ENCODE measurements around the gene EARS2. TPM values are rescaled to one million over a fixed set of nuclear protein-coding genes. Genes with fewer than 3 reads are reported as not detected.

The EARS2 gene
- polyA plus RNA-seq, 1 donor (not counting 4 experiments of a cell fraction or from before 2014, with no cell fraction given), result 32.7 TPM

GRCh38 chr16:23537390-23537789 is 19.8 kb downstream of the EARS2 start:
- no peaks in the 10 kb centered on the region for H3K79me2 ChIP-seq (ENCODE audit: control insufficient read depth, insufficient read depth, low read length)
- no peak for DNase-seq (ENCODE audit: low read depth, low spot score)
- H2AFZ ChIP-seq (ENCODE audit: control insufficient read depth, low read length), result no peak overlapping the region
- H3K9ac ChIP-seq (ENCODE audit: control insufficient read depth, extremely low read depth, insufficient read depth, low read length), result no peak overlapping the region
- no peaks in the 10 kb centered on the region for H3K27me3 ChIP-seq (ENCODE audit: control insufficient read depth, extremely low read depth, insufficient read depth, low read length)
- no peak for TF ChIP-seq EZH2 (IDR thresholded peaks at IDR 0.05; ENCODE audit: low read length)
- no peak for TF ChIP-seq CTCF (optimal IDR thresholded peaks at IDR 0.05 in 1 of 3, IDR thresholded peaks at IDR 0.05 in 1 of 3, conservative IDR thresholded peaks at IDR 0.05 in 1 of 3; ENCODE audit: extremely low read depth in 1 of 3, insufficient read depth in 2 of 3, low read length in 3 of 3)
- no peaks in the 10 kb centered on the region for H3K9me1 ChIP-seq (ENCODE audit: control insufficient read depth, extremely low read depth, insufficient read depth, low read length)
- no peak overlapping the region for H3K4me2 ChIP-seq (ENCODE audit: control insufficient read depth, extremely low read depth, insufficient read depth, low read depth, low read length)
- dilution Hi-C loops (cut with MboI; ENCODE audit: extremely low pct_ligation_motif_present, low sequenced_read_pairs), result no loop called here
- H3K9me3 ChIP-seq (ENCODE audit: control insufficient read depth, low read depth, low read length), result no peaks in the 10 kb centered on the region
- no peak overlapping the region for H3K27ac ChIP-seq (ENCODE audit: control insufficient read depth, insufficient read depth, low read length)
- H3K4me3 ChIP-seq (ENCODE audit: control insufficient read depth in 2 of 3, extremely low read depth in 1 of 3, insufficient read depth in 2 of 3, low read depth in 1 of 3, low read length in 3 of 3), result no peak overlapping the region
- FAIRE-seq, result no peak
- no peaks in the 10 kb centered on the region for H4K20me1 ChIP-seq (ENCODE audit: control insufficient read depth, extremely low read depth, insufficient read depth, low read length)
- peaks cover 16 to 28% of the 10 kb centered on the region in 2 experiments for H3K36me3 ChIP-seq (ENCODE audit: control insufficient read depth in 2 of 2, extremely low read depth in 1 of 2, insufficient read depth in 2 of 2, low read length in 2 of 2)
- H3K4me1 ChIP-seq (ENCODE audit: control insufficient read depth, extremely low read depth, insufficient read depth, low read length), result peaks cover 25% of the 10 kb centered on the region

- FAIRE-seq (no peak), DNase-seq (ENCODE audit: low read depth, low spot score) (no peak)
- no peak overlapping the region for H3K27ac ChIP-seq (ENCODE audit: control insufficient read depth, insufficient read depth, low read length)
- no peaks in the 10 kb centered on the region for H4K20me1 ChIP-seq (ENCODE audit: control insufficient read depth, extremely low read depth, insufficient read depth, low read length)
- dilution Hi-C loops (cut with MboI; ENCODE audit: extremely low pct_ligation_motif_present, low sequenced_read_pairs), result no loop called here
- peaks cover 25% of the 10 kb centered on the region for H3K4me1 ChIP-seq (ENCODE audit: control insufficient read depth, extremely low read depth, insufficient read depth, low read length)
- H3K27me3 ChIP-seq (ENCODE audit: control insufficient read depth, extremely low read depth, insufficient read depth, low read length), result no peaks in the 10 kb centered on the region
- H3K9ac ChIP-seq (ENCODE audit: control insufficient read depth, extremely low read depth, insufficient read depth, low read length), result no peak overlapping the region
- no peaks in the 10 kb centered on the region for H3K79me2 ChIP-seq (ENCODE audit: control insufficient read depth, insufficient read depth, low read length)
- H2AFZ ChIP-seq (ENCODE audit: control insufficient read depth, low read length), result no peak overlapping the region
- no peak overlapping the region for H3K4me3 ChIP-seq (ENCODE audit: control insufficient read depth in 2 of 3, extremely low read depth in 1 of 3, insufficient read depth in 2 of 3, low read depth in 1 of 3, low read length in 3 of 3)
- TF ChIP-seq CTCF (optimal IDR thresholded peaks at IDR 0.05 in 1 of 3, IDR thresholded peaks at IDR 0.05 in 1 of 3, conservative IDR thresholded peaks at IDR 0.05 in 1 of 3; ENCODE audit: extremely low read depth in 1 of 3, insufficient read depth in 2 of 3, low read length in 3 of 3), result no peak
- TF ChIP-seq EZH2 (IDR thresholded peaks at IDR 0.05; ENCODE audit: low read length), result no peak
- H3K36me3 ChIP-seq (ENCODE audit: control insufficient read depth in 2 of 2, extremely low read depth in 1 of 2, insufficient read depth in 2 of 2, low read length in 2 of 2), result peaks cover 16 to 29% of the 10 kb centered on the region in 2 experiments
- H3K9me1 ChIP-seq (ENCODE audit: control insufficient read depth, extremely low read depth, insufficient read depth, low read length), result no peaks in the 10 kb centered on the region
- no peaks in the 10 kb centered on the region for H3K9me3 ChIP-seq (ENCODE audit: control insufficient read depth, low read depth, low read length)
- no peak overlapping the region for H3K4me2 ChIP-seq (ENCODE audit: control insufficient read depth, extremely low read depth, insufficient read depth, low read depth, low read length)
These were observed 21.2 kb downstream of the EARS2 start for GRCh38 chr16:23535901-23536300.
